Liver (tissue), 9 donors: ENCODE data around the gene CD34. TPM values are rescaled to one million over a fixed set of nuclear protein-coding genes. Genes with fewer than 3 reads are reported as not detected.

Experiments
- DNase-seq: peaks from one replicate; pipeline ENCODE4 v3.0.0-alpha.2; 2017; ENCODE audit warnings: low spot score
- H3K27ac ChIP-seq, 2 donors: one replicate each; pipeline ENCODE4 v1.7.0; 2013; ENCODE audit warnings: inconsistent platforms in 2 of 2, low read length in 2 of 2, control low read depth in 1 of 2, low read depth in 1 of 2, mild to moderate bottlenecking in 1 of 2
- H3K27me3 ChIP-seq, 4 donors: one replicate each; pipeline versions ENCODE4 v1.6.1 to v1.7.0; 2013; ENCODE audit warnings: low read length in 3 of 4, inconsistent platforms in 1 of 4, mild to moderate bottlenecking in 1 of 4, moderate library complexity in 1 of 4; ENCODE audit not compliant: control insufficient read depth in 4 of 4, insufficient read depth in 4 of 4
- H3K36me3 ChIP-seq, 4 donors: one replicate each; pipeline versions ENCODE4 v1.6.1 to v1.7.0; 2013; ENCODE audit warnings: low read length in 3 of 4, mild to moderate bottlenecking in 3 of 4, low read depth in 1 of 4, moderate library complexity in 1 of 4; ENCODE audit not compliant: control insufficient read depth in 4 of 4, insufficient read depth in 3 of 4
- H3K4me1 ChIP-seq, 4 donors: one replicate each; pipeline versions ENCODE4 v1.6.1 to v1.7.0; 2013; ENCODE audit warnings: low read length in 3 of 4, mild to moderate bottlenecking in 3 of 4, moderate library complexity in 1 of 4; ENCODE audit not compliant: control insufficient read depth in 4 of 4, insufficient read depth in 4 of 4
- H3K4me3 ChIP-seq, 3 donors: one replicate each; pipeline versions ENCODE4 v1.6.1 to v1.7.0; 2013; ENCODE audit warnings: low read length in 3 of 3, control low read depth in 1 of 3, low read depth in 1 of 3, mild to moderate bottlenecking in 1 of 3
- H3K9ac ChIP-seq, 2 donors: one replicate each; pipeline ENCODE4 v1.7.0; 2013; ENCODE audit warnings: low read length in 2 of 2, mild to moderate bottlenecking in 2 of 2, moderate library complexity in 2 of 2, control low read depth in 1 of 2, low read depth in 1 of 2
- H3K9me3 ChIP-seq, 4 donors: one replicate each; pipeline versions ENCODE4 v1.6.1 to v1.7.0; 2013; ENCODE audit warnings: low read length in 3 of 4; ENCODE audit not compliant: control insufficient read depth in 4 of 4
- ATF3 ChIP-seq: IDR thresholded peaks from 2 replicates; pipeline ENCODE4 v1.6.1; 2016; ENCODE audit warnings: antibody characterized with exemption
- CTCF ChIP-seq: fragments of 150-350 bp; IDR thresholded peaks from 2 replicates; pipeline ENCODE4 v1.5.1; 2017; ENCODE audit warnings: improper control_type of control experiment, low read depth, low read length; ENCODE audit not compliant: missing input control
- EGR1 ChIP-seq, 2 donors: IDR thresholded peaks; 2 replicates each; pipeline ENCODE4 v1.6.1; 2016 to 2018; ENCODE audit warnings: antibody characterized with exemption in 2 of 2, low read depth in 2 of 2
- FOXA1 ChIP-seq: IDR thresholded peaks from 2 replicates; pipeline ENCODE4 v1.6.1; 2016; ENCODE audit warnings: antibody characterized with exemption
- FOXA2 ChIP-seq: IDR thresholded peaks from 2 replicates; pipeline ENCODE4 v1.6.1; 2016; ENCODE audit warnings: antibody characterized with exemption
- GABPA ChIP-seq, 2 donors: IDR thresholded peaks in 1 of 2; conservative IDR thresholded peaks in 1 of 2; 2 replicates each; pipeline ENCODE4 v1.6.1; 2016; ENCODE audit warnings: antibody characterized with exemption in 2 of 2, mild to moderate bottlenecking in 1 of 2, moderate library complexity in 1 of 2
- HNF4A ChIP-seq, 2 donors: conservative IDR thresholded peaks; 2 replicates each; pipeline ENCODE4 v1.6.1; 2016; ENCODE audit warnings: antibody characterized with exemption in 2 of 2, mild to moderate bottlenecking in 2 of 2
- HNF4G ChIP-seq: IDR thresholded peaks from 2 replicates; pipeline ENCODE4 v1.6.1; 2016; ENCODE audit warnings: antibody characterized with exemption
- JUND ChIP-seq, 2 donors: IDR thresholded peaks; 2 replicates each; pipeline ENCODE4 v1.6.1; 2016; ENCODE audit warnings: antibody characterized with exemption in 2 of 2
- MAX ChIP-seq: IDR thresholded peaks from 2 replicates; pipeline ENCODE4 v1.6.1; 2016; ENCODE audit warnings: antibody characterized with exemption
- NR2F2 ChIP-seq: IDR thresholded peaks from 2 replicates; pipeline ENCODE4 v1.6.1; 2016; ENCODE audit warnings: antibody characterized with exemption
- RAD21 ChIP-seq, 2 donors: IDR thresholded peaks; 2 replicates each; pipeline ENCODE4 v1.6.1; 2016; ENCODE audit warnings: antibody characterized with exemption in 2 of 2, mild to moderate bottlenecking in 2 of 2
- RXRA ChIP-seq, 2 donors: IDR thresholded peaks; 2 replicates each; pipeline ENCODE4 v1.6.1; 2017 to 2018; ENCODE audit warnings: antibody characterized with exemption in 2 of 2, mild to moderate bottlenecking in 1 of 2
- TAF1 ChIP-seq: conservative IDR thresholded peaks from 2 replicates; pipeline ENCODE4 v1.6.1; 2016; ENCODE audit warnings: antibody characterized with exemption, mild to moderate bottlenecking
- YY1 ChIP-seq: IDR thresholded peaks from 2 replicates; pipeline ENCODE4 v1.6.1; 2016; ENCODE audit warnings: antibody characterized with exemption, mild to moderate bottlenecking
- WGBS: extraction: QIAGEN DNeasy Blood & Tissue Kit; methylation state at CpG from one replicate; pipeline ENCODE4 v1.1.7; 2013; 5-methylcytosine and 5-hydroxymethylcytosine counted together
- polyA plus RNA-seq, 2 donors: library from polyadenylated mRNA; stranded (reverse) in 1 of 2; unstranded in 1 of 2; fragments of 200-250 nt in 1 of 2; fragments of >200 nt in 1 of 2; fragmentation: Nextera tagmentation in 1 of 2; extraction: Ambion mirVana in 1 of 2; gene quantifications; one replicate each; pipeline versions ENCODE4 v1.2.1 to v1.2.3, GENCODE V29; 2013 to 2015
- total RNA-seq, 2 donors: library from RNA; depleted of rRNA; stranded (reverse); fragments of >200 nt; gene quantifications; one replicate each; pipeline ENCODE4 v1.2.3, GENCODE V29; 2014
- TF ChIP-seq, protein P1 (sequence below): IDR thresholded peaks from 2 replicates; pipeline ENCODE4 v1.6.1; 2016; ENCODE audit warnings: antibody characterized with exemption, mild to moderate bottlenecking
- TF ChIP-seq, protein P2 (sequence below): IDR thresholded peaks from 2 replicates; pipeline ENCODE4 v1.6.1; 2016; ENCODE audit warnings: antibody characterized with exemption
- donor health status: healthy.
- donor health status: healthy.
- donor health status: healthy.
- donor health status: healthy.
- donor health status: healthy.

The CD34 gene
- total and polyA plus RNA-seq, 4 donors, result 1.5 to 4.0 (median 1.8) TPM

GRCh38 chr1:207949571-207950195 is 38.8 kb upstream of the CD34 start (continued):
- TF ChIP-seq CTCF (no peak), HNF4A (conservative IDR thresholded peaks at IDR 0.05) (no peak), GABPA (IDR thresholded peaks at IDR 0.05 in 1 of 2, conservative IDR thresholded peaks at IDR 0.05 in 1 of 2) (no peak)
- TF ChIP-seq, protein P1, sequence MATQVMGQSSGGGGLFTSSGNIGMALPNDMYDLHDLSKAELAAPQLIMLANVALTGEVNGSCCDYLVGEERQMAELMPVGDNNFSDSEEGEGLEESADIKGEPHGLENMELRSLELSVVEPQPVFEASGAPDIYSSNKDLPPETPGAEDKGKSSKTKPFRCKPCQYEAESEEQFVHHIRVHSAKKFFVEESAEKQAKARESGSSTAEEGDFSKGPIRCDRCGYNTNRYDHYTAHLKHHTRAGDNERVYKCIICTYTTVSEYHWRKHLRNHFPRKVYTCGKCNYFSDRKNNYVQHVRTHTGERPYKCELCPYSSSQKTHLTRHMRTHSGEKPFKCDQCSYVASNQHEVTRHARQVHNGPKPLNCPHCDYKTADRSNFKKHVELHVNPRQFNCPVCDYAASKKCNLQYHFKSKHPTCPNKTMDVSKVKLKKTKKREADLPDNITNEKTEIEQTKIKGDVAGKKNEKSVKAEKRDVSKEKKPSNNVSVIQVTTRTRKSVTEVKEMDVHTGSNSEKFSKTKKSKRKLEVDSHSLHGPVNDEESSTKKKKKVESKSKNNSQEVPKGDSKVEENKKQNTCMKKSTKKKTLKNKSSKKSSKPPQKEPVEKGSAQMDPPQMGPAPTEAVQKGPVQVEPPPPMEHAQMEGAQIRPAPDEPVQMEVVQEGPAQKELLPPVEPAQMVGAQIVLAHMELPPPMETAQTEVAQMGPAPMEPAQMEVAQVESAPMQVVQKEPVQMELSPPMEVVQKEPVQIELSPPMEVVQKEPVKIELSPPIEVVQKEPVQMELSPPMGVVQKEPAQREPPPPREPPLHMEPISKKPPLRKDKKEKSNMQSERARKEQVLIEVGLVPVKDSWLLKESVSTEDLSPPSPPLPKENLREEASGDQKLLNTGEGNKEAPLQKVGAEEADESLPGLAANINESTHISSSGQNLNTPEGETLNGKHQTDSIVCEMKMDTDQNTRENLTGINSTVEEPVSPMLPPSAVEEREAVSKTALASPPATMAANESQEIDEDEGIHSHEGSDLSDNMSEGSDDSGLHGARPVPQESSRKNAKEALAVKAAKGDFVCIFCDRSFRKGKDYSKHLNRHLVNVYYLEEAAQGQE, result no peak

DNA sequence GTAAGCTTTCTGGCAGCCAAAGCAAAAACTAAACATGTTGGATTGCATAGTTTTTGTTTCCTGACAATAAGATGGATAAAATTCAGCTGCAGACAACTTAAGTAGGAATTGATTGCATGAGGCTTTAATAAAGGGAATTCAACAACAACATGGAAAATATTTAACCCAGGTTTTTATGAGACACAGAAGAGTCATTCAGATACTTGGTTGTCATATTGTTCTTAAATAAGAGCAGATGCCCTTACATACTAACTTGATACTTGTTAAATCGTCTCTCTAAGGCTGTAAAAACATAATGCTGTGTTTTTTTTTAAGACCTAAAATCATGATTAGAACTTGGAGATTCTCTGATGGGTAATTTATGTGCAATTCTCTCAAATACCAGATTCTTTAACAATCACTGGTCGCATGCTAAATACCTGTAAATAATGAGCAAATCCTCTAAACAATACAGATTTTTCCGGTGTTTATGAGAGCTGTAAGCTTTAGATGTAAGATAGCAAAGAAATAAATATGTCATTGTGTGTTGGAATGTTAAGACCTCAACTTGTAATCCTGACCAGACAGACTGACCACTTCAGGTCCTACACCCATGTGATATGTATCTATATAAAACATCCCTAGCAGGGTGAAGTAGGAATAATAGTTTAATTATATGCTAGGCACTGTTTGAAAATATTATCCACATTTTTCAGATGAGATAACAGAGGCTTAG is 37.8 kb upstream of the CD34 start:
- H3K4me3 ChIP-seq, result no peak overlapping the region
- H3K9me3 ChIP-seq, result no peaks in the 10 kb centered on the region
- H3K4me1 ChIP-seq, result no peaks in the 10 kb centered on the region
- DNase-seq, result no peak
- no peaks in the 10 kb centered on the region for H3K27me3 ChIP-seq
- 74% methylated on average over 3 of the region's 3 CpGs for WGBS
- no peaks in the 10 kb centered on the region for H3K36me3 ChIP-seq
- no peak overlapping the region for H3K27ac ChIP-seq
- TF ChIP-seq NR2F2 (no peak), YY1 (no peak), FOXA2 (no peak), FOXA1 (no peak), MAX (no peak), TAF1 (no peak), GABPA (IDR thresholded peaks at IDR 0.05 in 1 of 2, conservative IDR thresholded peaks at IDR 0.05 in 1 of 2) (no peak), JUND (IDR thresholded peaks at IDR 0.05) (no peak), RAD21 (IDR thresholded peaks at IDR 0.05) (no peak), ATF3 (no peak), EGR1 (IDR thresholded peaks at IDR 0.05; ENCODE audit: low read depth in 2 of 2) (no peak), HNF4G (no peak), CTCF (no peak), RXRA (IDR thresholded peaks at IDR 0.05) (no peak)
- TF ChIP-seq, protein P2, sequence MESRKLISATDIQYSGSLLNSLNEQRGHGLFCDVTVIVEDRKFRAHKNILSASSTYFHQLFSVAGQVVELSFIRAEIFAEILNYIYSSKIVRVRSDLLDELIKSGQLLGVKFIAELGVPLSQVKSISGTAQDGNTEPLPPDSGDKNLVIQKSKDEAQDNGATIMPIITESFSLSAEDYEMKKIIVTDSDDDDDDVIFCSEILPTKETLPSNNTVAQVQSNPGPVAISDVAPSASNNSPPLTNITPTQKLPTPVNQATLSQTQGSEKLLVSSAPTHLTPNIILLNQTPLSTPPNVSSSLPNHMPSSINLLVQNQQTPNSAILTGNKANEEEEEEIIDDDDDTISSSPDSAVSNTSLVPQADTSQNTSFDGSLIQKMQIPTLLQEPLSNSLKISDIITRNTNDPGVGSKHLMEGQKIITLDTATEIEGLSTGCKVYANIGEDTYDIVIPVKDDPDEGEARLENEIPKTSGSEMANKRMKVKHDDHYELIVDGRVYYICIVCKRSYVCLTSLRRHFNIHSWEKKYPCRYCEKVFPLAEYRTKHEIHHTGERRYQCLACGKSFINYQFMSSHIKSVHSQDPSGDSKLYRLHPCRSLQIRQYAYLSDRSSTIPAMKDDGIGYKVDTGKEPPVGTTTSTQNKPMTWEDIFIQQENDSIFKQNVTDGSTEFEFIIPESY, result no peak
- no peak overlapping the region for H3K9ac ChIP-seq
